ENCODE measurements around the gene ALOX5. TPM values are rescaled to one million over a fixed set of nuclear protein-coding genes. Genes with fewer than 3 reads are reported as not detected.
"Not testable (repeated sequence)": the region's sequence is repeated elsewhere in the genome, so short reads cannot be mapped to it uniquely, and the experiment has no call there.

ALOX5 gene
- total RNA-seq, 2 experiments from 2014 or later, result 0.62 to 0.96 TPM

- Mint-ChIP-seq H3K9me3 (no peaks in the 10 kb centered on the region), H3K4me1 (peaks cover 39% of the 10 kb centered on the region), H3K4me3 (no peak overlapping the region), H3K27ac (no peak overlapping the region), H3K27me3 (no peaks in the 10 kb centered on the region), H3K36me3 (no peaks in the 10 kb centered on the region)
- DNase-seq, result no peak
These were observed 94.1 kb downstream of the ALOX5 start for GRCh38 chr10:45468079-45468478.

GRCh38 chr10:45470098-45471012 lies 96.3 kb downstream of the ALOX5 start:
- Mint-ChIP-seq H3K27ac (peak overlapping the region; percentile 79), H3K4me3 (peak overlapping the region; percentile 8), H3K9me3 (no peaks in the 10 kb centered on the region), H3K36me3 (no peaks in the 10 kb centered on the region), H3K4me1 (peaks cover 29% of the 10 kb centered on the region), H3K27me3 (no peaks in the 10 kb centered on the region)
- peak; percentile 45 for DNase-seq

- Mint-ChIP-seq H3K36me3 (peaks cover 3% of the 10 kb centered on the region), H3K4me1 (peaks cover 28% of the 10 kb centered on the region), H3K9me3 (peaks cover 3% of the 10 kb centered on the region), H3K4me3 (no peak overlapping the region), H3K27ac (no peak overlapping the region), H3K27me3 (no peaks in the 10 kb centered on the region)
- no peak for DNase-seq
These were observed 97.0 kb downstream of the ALOX5 start for GRCh38 chr10:45471059-45471458.

GRCh38 chr10:45471531-45472310 lies 97.7 kb downstream of the ALOX5 start:
- no peaks in the 10 kb centered on the region for H3K27me3 Mint-ChIP-seq
- H3K36me3 Mint-ChIP-seq, result peaks cover 5% of the 10 kb centered on the region
- H3K4me3 Mint-ChIP-seq, result no peak overlapping the region
- peaks cover 3% of the 10 kb centered on the region for H3K9me3 Mint-ChIP-seq
- DNase-seq, result no peak
- no peak overlapping the region for H3K27ac Mint-ChIP-seq
- H3K4me1 Mint-ChIP-seq, result peaks cover 22% of the 10 kb centered on the region

- Mint-ChIP-seq H3K27me3 (no peaks in the 10 kb centered on the region), H3K9me3 (peaks cover 13% of the 10 kb centered on the region), H3K4me3 (no peak overlapping the region), H3K4me1 (peaks cover 20% of the 10 kb centered on the region), H3K36me3 (peaks cover 14% of the 10 kb centered on the region), H3K27ac (no peak overlapping the region)
- DNase-seq, result no peak
These were observed 99.1 kb downstream of the ALOX5 start for GRCh38 chr10:45473126-45473525.

DNA sequence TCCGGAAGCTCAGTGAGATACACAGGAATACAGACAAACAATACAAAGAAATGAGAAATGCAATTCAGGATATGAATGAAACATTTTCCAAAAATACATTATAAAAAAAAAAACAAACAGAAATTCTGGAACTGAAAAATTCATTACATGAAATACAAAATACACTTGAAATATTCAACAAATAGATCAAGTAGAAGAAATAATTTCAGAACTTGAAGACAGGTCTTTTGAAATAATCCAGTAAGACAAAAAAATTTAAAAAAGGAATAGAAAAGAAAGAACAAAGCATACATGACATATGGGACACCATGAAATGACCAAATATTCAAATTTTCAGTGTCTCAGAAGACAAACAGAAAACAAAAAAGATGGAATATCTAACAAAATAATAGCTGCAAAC lies 102.5 kb downstream of the ALOX5 start:
- Mint-ChIP-seq H3K9me3 (peaks cover 35% of the 10 kb centered on the region), H3K27me3 (no peaks in the 10 kb centered on the region), H3K4me3 (no peak overlapping the region), H3K4me1 (peaks cover 3% of the 10 kb centered on the region), H3K27ac (no peak overlapping the region), H3K36me3 (peaks cover 37% of the 10 kb centered on the region)
- no peak for DNase-seq

GRCh38 chr10:45480294-45480693 lies 106.3 kb downstream of the ALOX5 start:
- H3K4me3 Mint-ChIP-seq, result no peak overlapping the region
- peaks cover 55% of the 10 kb centered on the region for H3K36me3 Mint-ChIP-seq
- peaks cover 36% of the 10 kb centered on the region for H3K9me3 Mint-ChIP-seq
- DNase-seq, result no peak
- H3K27ac Mint-ChIP-seq, result no peak overlapping the region
- H3K4me1 Mint-ChIP-seq, result no peaks in the 10 kb centered on the region
- no peaks in the 10 kb centered on the region for H3K27me3 Mint-ChIP-seq

DNA sequence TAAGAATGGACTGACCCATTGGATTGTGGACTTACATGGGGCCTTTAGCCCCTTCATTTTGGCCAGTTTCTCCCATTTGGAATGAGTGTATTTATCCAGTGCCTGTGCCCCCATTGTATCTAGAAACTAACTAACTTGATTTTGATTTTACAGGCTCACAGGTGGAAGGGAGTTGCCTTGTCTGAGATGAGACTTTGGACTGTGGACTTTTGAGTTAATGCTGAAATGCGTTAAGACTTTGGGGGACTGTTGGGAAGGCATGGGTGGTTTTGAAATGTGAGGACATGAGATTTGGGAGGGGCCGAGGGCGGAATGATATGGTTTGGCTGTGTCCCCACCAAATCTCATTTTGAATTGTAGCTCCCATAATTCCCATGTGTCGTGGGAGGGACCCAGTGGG lies 107.1 kb downstream of the ALOX5 start:
- peaks cover 33% of the 10 kb centered on the region for H3K9me3 Mint-ChIP-seq
- not testable (repeated sequence) for H3K4me3 Mint-ChIP-seq, H3K4me1 Mint-ChIP-seq, H3K27me3 Mint-ChIP-seq, DNase-seq, H3K27ac Mint-ChIP-seq
- peaks cover 52% of the 10 kb centered on the region for H3K36me3 Mint-ChIP-seq

- H3K27me3 Mint-ChIP-seq, result no peaks in the 10 kb centered on the region
- no peak overlapping the region for H3K4me3 Mint-ChIP-seq
- H3K27ac Mint-ChIP-seq, result no peak overlapping the region
- peaks cover 49% of the 10 kb centered on the region for H3K36me3 Mint-ChIP-seq
- no peaks in the 10 kb centered on the region for H3K4me1 Mint-ChIP-seq
- H3K9me3 Mint-ChIP-seq, result peaks cover 24% of the 10 kb centered on the region
- DNase-seq, result no peak
These were observed 109.0 kb downstream of the ALOX5 start for GRCh38 chr10:45483002-45483401.

GRCh38 chr10:45487735-45488134 lies 113.7 kb downstream of the ALOX5 start:
- no peak for DNase-seq
- Mint-ChIP-seq H3K36me3 (peaks cover 33% of the 10 kb centered on the region), H3K4me3 (no peak overlapping the region), H3K27me3 (no peaks in the 10 kb centered on the region), H3K9me3 (no peaks in the 10 kb centered on the region), H3K4me1 (no peaks in the 10 kb centered on the region), H3K27ac (no peak overlapping the region)

- Mint-ChIP-seq H3K4me1 (no peaks in the 10 kb centered on the region), H3K9me3 (no peaks in the 10 kb centered on the region), H3K4me3 (no peak overlapping the region), H3K36me3 (peaks cover 32% of the 10 kb centered on the region), H3K27ac (no peak overlapping the region), H3K27me3 (no peaks in the 10 kb centered on the region)
- no peak for DNase-seq
These were observed 114.3 kb downstream of the ALOX5 start for GRCh38 chr10:45488365-45488764.

DNA sequence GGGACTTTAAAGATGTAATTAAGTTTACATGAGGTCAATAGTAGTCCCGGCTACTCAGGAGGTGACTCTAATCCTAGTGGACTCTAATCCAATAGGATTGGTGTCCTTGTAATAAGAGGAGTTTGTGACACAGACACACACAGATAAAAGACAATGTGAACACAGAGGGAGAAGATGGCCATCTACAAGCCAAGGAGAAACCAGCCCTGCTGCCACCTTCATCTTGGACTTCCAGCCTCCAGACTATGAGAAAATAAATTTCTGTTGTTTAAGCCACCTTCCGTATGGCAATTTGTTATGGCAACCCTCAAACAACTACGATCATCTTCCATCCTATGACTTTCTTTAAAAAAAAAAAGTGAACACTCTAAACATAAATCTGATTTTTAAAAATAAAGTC lies 116.3 kb downstream of the ALOX5 start:
- no peaks in the 10 kb centered on the region for H3K27me3 Mint-ChIP-seq
- no peak for DNase-seq
- no peak overlapping the region for H3K27ac Mint-ChIP-seq
- H3K4me1 Mint-ChIP-seq, result no peaks in the 10 kb centered on the region
- no peak overlapping the region for H3K4me3 Mint-ChIP-seq
- H3K9me3 Mint-ChIP-seq, result peaks cover 2% of the 10 kb centered on the region
- H3K36me3 Mint-ChIP-seq, result peaks cover 30% of the 10 kb centered on the region

GRCh38 chr10:45491061-45491460 lies 117.0 kb downstream of the ALOX5 start:
- Mint-ChIP-seq H3K36me3 (peaks cover 35% of the 10 kb centered on the region), H3K4me3 (no peak overlapping the region), H3K9me3 (peaks cover 8% of the 10 kb centered on the region), H3K4me1 (peaks cover 2% of the 10 kb centered on the region), H3K27ac (no peak overlapping the region), H3K27me3 (no peaks in the 10 kb centered on the region)
- DNase-seq, result no peak
